Measurements from ENCODE around the gene HNF4A.

DNA sequence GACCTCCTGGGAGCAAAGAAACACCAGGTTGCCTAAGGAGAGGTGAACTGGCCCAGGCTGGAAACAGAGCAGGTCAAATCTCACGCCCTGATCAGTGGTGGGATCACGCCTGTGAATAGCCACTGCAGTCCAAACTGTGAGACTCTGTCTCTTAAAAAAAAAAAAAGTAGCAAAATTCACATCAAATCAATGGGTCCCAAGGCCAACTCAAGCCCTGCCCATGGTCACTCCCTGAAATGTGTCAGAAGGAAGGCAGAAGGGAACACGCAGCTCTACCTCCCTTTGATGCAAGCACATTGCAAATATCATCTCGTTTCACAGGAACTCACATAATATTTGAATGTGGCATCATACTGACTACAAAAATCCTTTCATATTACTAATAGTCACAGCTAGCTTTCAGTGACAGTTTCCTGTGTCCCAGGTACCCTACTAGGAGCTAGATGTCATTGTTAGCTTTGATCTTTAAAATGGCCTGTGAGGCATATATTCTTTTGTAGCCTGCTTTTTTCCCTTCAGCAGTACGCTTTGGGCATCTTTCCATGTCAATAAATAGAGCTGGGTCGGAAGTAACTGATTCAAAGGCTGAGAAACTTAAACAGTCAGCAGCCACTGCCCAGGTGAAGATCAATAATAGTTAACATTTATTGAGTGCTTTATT lies 105.8 kb downstream of the HNF4A start:
- TF ChIP-seq, protein P1, sequence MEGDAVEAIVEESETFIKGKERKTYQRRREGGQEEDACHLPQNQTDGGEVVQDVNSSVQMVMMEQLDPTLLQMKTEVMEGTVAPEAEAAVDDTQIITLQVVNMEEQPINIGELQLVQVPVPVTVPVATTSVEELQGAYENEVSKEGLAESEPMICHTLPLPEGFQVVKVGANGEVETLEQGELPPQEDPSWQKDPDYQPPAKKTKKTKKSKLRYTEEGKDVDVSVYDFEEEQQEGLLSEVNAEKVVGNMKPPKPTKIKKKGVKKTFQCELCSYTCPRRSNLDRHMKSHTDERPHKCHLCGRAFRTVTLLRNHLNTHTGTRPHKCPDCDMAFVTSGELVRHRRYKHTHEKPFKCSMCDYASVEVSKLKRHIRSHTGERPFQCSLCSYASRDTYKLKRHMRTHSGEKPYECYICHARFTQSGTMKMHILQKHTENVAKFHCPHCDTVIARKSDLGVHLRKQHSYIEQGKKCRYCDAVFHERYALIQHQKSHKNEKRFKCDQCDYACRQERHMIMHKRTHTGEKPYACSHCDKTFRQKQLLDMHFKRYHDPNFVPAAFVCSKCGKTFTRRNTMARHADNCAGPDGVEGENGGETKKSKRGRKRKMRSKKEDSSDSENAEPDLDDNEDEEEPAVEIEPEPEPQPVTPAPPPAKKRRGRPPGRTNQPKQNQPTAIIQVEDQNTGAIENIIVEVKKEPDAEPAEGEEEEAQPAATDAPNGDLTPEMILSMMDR (IDR thresholded peaks at IDR 0.05) = no peak
- TF ChIP-seq POLR2A (IDR thresholded peaks at IDR 0.05; ENCODE audit: low read depth) (no peak), EP300 (IDR thresholded peaks at IDR 0.05) (no peak), POLR2AphosphoS5 (IDR thresholded peaks at IDR 0.05) (no peak)

All from esophagus muscularis mucosa (tissue), 4 donors.